22Rv1 (cell line): ENCODE data around the gene C3AR1.

Experiments used
- CTCF ChIP-seq: fragments of 450-650 bp; IDR thresholded peaks from 2 replicates; pipeline ENCODE4 v1.5.1; 2017; ENCODE audit warnings: mild to moderate bottlenecking
- ZFX ChIP-seq: fragments of 450-650 bp; IDR thresholded peaks from 2 replicates; pipeline ENCODE4 v1.6.1; 2017; ENCODE audit warnings: antibody characterized with exemption, borderline replicate concordance

- TF ChIP-seq CTCF (no peak), ZFX (no peak)
Observed at GRCh38 chr12:8040791-8041190, 25.4 kb downstream of the C3AR1 start.
